ENCODE measurements around the gene TEX30. TPM values are rescaled to one million over a fixed set of nuclear protein-coding genes. Genes with fewer than 3 reads are reported as not detected.

The TEX30 gene
- total RNA-seq, 1 donor from 2014 or later, result 30.8 TPM

Other genes starting within 250 kb of the TEX30 start
- gene TPP2, start 176.8 kb downstream of the TEX30 start, total RNA-seq, result 31.2 and 34.7 TPM in 2 replicates
- gene METTL21C, start 78.7 kb downstream of the TEX30 start, total RNA-seq, result not detected in 2 replicates
- gene POGLUT2, start 25.2 kb upstream of the TEX30 start, total RNA-seq, result 13.9 and 16.9 TPM in 2 replicates
- 10.7 and 16.5 TPM in 2 replicates for gene BIVM, start 25.3 kb upstream of the TEX30 start, total RNA-seq
- gene ERCC5, start 72.2 kb upstream of the TEX30 start, total RNA-seq, result 39.4 and 42.7 TPM in 2 replicates

Measured in lung microvascular endothelial cell (primary cell).